Measurements from ENCODE around the gene METTL13.

- no peak for TF ChIP-seq GATA2 (IDR thresholded peaks at IDR 0.05; ENCODE audit: low read depth, low read length)
- no peak for TF ChIP-seq GATA3 (IDR thresholded peaks at IDR 0.05; ENCODE audit: low read depth, low read length)
Observed at GRCh38 chr1:171748651-171749050, 32.8 kb upstream of the METTL13 start.

Measured in SH-SY5Y (cell line).